ENCODE results near the gene COL16A1. TPM values are rescaled to one million over a fixed set of nuclear protein-coding genes. Genes with fewer than 3 reads are reported as not detected.

The COL16A1 gene
- total and polyA plus RNA-seq, 2 of the 13 experiments (the other 11 are each of a cell fraction or from before 2014, with no cell fraction given) = 4.3 to 12.2 TPM

DNA sequence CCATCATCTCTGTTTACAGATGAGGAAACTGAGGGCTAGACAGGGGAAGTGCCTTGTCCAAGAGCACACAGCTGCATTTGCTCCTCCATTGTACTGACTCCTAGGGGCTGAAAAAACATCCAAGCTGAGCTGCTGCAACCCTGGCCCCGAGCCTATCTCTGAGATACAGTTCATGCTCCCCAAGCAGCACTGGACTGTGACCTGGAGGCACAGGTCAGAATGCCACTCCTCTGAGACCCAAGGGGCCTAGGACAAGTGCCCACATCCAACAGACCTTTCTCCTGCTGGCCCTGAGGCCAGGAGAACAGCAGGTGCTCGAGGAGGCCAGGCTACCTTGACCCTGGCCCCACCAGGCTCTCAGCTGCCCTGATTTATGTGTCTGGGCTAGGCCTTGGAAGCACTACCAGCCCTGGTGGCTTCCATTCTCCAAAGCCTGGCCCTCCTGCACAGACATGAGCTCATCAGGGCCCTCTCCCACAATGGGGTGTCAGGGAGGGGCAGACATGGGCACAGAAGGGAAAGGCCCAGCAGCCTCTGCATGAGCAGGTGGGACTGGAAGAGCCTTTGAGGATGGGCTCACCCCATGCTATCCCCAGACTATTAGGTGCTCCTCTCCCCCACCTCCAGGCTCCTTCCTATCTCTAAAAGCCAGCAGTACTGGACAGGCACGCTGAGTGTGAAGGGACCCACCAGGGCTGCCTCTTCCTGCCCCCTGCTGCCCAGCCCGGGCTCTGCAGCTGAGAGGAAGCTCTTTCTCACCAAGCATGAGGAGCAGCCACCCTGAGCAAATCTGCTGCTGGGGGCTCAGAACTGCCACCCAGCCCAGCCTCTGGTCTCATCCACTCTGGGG is 41.5 kb upstream of the COL16A1 start (continued):
- TF ChIP-seq, protein P1, sequence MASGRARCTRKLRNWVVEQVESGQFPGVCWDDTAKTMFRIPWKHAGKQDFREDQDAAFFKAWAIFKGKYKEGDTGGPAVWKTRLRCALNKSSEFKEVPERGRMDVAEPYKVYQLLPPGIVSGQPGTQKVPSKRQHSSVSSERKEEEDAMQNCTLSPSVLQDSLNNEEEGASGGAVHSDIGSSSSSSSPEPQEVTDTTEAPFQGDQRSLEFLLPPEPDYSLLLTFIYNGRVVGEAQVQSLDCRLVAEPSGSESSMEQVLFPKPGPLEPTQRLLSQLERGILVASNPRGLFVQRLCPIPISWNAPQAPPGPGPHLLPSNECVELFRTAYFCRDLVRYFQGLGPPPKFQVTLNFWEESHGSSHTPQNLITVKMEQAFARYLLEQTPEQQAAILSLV (CRISPR knock-in tag; IDR thresholded peaks at IDR 0.05; ENCODE audit: borderline replicate concordance) = no peak
- TF ChIP-seq, protein P2, sequence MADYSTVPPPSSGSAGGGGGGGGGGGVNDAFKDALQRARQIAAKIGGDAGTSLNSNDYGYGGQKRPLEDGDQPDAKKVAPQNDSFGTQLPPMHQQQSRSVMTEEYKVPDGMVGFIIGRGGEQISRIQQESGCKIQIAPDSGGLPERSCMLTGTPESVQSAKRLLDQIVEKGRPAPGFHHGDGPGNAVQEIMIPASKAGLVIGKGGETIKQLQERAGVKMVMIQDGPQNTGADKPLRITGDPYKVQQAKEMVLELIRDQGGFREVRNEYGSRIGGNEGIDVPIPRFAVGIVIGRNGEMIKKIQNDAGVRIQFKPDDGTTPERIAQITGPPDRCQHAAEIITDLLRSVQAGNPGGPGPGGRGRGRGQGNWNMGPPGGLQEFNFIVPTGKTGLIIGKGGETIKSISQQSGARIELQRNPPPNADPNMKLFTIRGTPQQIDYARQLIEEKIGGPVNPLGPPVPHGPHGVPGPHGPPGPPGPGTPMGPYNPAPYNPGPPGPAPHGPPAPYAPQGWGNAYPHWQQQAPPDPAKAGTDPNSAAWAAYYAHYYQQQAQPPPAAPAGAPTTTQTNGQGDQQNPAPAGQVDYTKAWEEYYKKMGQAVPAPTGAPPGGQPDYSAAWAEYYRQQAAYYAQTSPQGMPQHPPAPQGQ (CRISPR knock-in tag; IDR thresholded peaks at IDR 0.05; ENCODE audit: borderline replicate concordance) = no peak
- TF ChIP-seq, protein P3, sequence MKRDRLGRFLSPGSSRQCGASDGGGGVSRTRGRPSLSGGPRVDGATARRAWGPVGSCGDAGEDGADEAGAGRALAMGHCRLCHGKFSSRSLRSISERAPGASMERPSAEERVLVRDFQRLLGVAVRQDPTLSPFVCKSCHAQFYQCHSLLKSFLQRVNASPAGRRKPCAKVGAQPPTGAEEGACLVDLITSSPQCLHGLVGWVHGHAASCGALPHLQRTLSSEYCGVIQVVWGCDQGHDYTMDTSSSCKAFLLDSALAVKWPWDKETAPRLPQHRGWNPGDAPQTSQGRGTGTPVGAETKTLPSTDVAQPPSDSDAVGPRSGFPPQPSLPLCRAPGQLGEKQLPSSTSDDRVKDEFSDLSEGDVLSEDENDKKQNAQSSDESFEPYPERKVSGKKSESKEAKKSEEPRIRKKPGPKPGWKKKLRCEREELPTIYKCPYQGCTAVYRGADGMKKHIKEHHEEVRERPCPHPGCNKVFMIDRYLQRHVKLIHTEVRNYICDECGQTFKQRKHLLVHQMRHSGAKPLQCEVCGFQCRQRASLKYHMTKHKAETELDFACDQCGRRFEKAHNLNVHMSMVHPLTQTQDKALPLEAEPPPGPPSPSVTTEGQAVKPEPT (CRISPR knock-in tag; IDR thresholded peaks at IDR 0.05; ENCODE audit: low read depth) = no peak
- TF ChIP-seq KLF12 (CRISPR knock-in tag; IDR thresholded peaks at IDR 0.05; ENCODE audit: borderline replicate concordance) (no peak), XRCC5 (optimal IDR thresholded peaks at IDR 0.05; ENCODE audit: low read length) (peak; percentile 14), FOXJ3 (CRISPR knock-in tag; IDR thresholded peaks at IDR 0.05; ENCODE audit: borderline replicate concordance) (no peak), IRX3 (CRISPR knock-in tag; IDR thresholded peaks at IDR 0.05; ENCODE audit: borderline replicate concordance, low read depth) (no peak), ZNF17 (CRISPR knock-in tag; IDR thresholded peaks at IDR 0.05) (no peak), ZSCAN31 (CRISPR knock-in tag; IDR thresholded peaks at IDR 0.05; ENCODE audit: low read depth) (no peak), PHF8 (CRISPR knock-in tag; IDR thresholded peaks at IDR 0.05) (no peak)
- TF ChIP-seq, protein P4, sequence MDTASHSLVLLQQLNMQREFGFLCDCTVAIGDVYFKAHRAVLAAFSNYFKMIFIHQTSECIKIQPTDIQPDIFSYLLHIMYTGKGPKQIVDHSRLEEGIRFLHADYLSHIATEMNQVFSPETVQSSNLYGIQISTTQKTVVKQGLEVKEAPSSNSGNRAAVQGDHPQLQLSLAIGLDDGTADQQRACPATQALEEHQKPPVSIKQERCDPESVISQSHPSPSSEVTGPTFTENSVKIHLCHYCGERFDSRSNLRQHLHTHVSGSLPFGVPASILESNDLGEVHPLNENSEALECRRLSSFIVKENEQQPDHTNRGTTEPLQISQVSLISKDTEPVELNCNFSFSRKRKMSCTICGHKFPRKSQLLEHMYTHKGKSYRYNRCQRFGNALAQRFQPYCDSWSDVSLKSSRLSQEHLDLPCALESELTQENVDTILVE (CRISPR knock-in tag; IDR thresholded peaks at IDR 0.05) = no peak
- TF ChIP-seq, protein P5, sequence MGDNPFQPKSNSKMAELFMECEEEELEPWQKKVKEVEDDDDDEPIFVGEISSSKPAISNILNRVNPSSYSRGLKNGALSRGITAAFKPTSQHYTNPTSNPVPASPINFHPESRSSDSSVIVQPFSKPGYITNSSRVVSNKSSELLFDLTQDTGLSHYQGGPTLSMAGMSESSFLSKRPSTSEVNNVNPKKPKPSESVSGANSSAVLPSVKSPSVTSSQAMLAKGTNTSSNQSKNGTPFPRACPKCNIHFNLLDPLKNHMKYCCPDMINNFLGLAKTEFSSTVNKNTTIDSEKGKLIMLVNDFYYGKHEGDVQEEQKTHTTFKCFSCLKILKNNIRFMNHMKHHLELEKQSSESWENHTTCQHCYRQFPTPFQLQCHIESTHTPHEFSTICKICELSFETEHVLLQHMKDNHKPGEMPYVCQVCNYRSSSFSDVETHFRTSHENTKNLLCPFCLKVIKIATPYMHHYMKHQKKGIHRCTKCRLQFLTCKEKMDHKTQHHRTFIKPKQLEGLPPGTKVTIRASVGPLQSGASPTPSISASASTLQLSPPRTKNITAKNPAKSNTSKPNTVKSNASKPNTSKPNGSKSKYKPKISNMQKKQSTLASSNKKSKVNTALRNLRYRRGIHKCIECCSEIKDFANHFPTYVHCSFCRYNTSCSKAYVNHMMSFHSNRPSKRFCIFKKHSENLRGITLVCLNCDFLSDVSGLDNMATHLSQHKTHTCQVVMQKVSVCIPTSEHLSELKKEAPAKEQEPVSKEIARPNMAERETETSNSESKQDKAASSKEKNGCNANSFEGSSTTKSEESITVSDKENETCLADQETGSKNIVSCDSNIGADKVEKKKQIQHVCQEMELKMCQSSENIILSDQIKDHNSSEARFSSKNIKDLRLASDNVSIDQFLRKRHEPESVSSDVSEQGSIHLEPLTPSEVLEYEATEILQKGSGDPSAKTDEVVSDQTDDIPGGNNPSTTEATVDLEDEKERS (CRISPR knock-in tag; IDR thresholded peaks at IDR 0.05) = no peak
- TF ChIP-seq, protein P6, sequence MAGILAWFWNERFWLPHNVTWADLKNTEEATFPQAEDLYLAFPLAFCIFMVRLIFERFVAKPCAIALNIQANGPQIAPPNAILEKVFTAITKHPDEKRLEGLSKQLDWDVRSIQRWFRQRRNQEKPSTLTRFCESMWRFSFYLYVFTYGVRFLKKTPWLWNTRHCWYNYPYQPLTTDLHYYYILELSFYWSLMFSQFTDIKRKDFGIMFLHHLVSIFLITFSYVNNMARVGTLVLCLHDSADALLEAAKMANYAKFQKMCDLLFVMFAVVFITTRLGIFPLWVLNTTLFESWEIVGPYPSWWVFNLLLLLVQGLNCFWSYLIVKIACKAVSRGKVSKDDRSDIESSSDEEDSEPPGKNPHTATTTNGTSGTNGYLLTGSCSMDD (CRISPR knock-in tag; IDR thresholded peaks at IDR 0.05) = no peak
- TF ChIP-seq, protein P7, sequence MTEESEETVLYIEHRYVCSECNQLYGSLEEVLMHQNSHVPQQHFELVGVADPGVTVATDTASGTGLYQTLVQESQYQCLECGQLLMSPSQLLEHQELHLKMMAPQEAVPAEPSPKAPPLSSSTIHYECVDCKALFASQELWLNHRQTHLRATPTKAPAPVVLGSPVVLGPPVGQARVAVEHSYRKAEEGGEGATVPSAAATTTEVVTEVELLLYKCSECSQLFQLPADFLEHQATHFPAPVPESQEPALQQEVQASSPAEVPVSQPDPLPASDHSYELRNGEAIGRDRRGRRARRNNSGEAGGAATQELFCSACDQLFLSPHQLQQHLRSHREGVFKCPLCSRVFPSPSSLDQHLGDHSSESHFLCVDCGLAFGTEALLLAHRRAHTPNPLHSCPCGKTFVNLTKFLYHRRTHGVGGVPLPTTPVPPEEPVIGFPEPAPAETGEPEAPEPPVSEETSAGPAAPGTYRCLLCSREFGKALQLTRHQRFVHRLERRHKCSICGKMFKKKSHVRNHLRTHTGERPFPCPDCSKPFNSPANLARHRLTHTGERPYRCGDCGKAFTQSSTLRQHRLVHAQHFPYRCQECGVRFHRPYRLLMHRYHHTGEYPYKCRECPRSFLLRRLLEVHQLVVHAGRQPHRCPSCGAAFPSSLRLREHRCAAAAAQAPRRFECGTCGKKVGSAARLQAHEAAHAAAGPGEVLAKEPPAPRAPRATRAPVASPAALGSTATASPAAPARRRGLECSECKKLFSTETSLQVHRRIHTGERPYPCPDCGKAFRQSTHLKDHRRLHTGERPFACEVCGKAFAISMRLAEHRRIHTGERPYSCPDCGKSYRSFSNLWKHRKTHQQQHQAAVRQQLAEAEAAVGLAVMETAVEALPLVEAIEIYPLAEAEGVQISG (CRISPR knock-in tag; IDR thresholded peaks at IDR 0.05) = 0 out of 2 replicates have a peak, but pooled peaks have one; percentile 23
